Astrocyte of the cerebellum (primary cell): ENCODE results near the gene DIP2C.

Experiments
- DNase-seq: peaks from one replicate; pipeline ENCODE4 v3.0.0-alpha.2; 2011; ENCODE audit warnings: low read depth
- H3K4me3 ChIP-seq: 2 replicates; pipeline ENCODE4 v1.5.1; 2011; ENCODE audit warnings: mild to moderate bottlenecking, low read depth, low read length, moderate library complexity
- in situ Hi-C: cut with HindIII; loops from 2 replicates; pipeline ENCODE4 v1.10.0; 2017; ENCODE audit warnings: low sequenced_read_pairs
- TF ChIP-seq, protein P1 (sequence below): IDR thresholded peaks from 2 replicates; pipeline ENCODE4 v1.5.1; 2012; ENCODE audit warnings: low read length, low read depth, moderate library complexity, mild to moderate bottlenecking; ENCODE audit errors: missing control alignments

Gene DIP2C

DNA sequence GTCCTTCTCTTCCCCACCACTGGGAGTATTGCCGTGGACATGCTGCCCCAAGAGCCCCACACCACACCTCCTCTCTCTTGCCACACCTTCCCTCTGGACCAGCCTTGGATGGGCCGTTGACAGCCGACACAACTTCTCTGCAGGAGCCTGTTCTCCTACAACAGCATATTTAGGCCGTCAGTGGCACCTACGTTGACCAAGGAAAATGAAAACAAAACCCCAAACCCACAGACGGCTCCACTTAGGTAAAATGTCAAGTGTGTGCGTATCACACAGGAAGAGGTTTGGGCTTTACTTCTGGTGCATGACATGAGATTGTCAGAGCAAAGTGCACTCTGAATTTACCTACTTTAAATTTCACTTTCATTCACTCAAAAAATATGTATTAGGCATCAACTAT lies 307.7 kb downstream of the DIP2C start:
- H3K4me3 ChIP-seq = no peak overlapping the region
- no peak for DNase-seq
- in situ Hi-C loops = no loop called here
- TF ChIP-seq, protein P1, sequence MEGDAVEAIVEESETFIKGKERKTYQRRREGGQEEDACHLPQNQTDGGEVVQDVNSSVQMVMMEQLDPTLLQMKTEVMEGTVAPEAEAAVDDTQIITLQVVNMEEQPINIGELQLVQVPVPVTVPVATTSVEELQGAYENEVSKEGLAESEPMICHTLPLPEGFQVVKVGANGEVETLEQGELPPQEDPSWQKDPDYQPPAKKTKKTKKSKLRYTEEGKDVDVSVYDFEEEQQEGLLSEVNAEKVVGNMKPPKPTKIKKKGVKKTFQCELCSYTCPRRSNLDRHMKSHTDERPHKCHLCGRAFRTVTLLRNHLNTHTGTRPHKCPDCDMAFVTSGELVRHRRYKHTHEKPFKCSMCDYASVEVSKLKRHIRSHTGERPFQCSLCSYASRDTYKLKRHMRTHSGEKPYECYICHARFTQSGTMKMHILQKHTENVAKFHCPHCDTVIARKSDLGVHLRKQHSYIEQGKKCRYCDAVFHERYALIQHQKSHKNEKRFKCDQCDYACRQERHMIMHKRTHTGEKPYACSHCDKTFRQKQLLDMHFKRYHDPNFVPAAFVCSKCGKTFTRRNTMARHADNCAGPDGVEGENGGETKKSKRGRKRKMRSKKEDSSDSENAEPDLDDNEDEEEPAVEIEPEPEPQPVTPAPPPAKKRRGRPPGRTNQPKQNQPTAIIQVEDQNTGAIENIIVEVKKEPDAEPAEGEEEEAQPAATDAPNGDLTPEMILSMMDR = no peak

DNA sequence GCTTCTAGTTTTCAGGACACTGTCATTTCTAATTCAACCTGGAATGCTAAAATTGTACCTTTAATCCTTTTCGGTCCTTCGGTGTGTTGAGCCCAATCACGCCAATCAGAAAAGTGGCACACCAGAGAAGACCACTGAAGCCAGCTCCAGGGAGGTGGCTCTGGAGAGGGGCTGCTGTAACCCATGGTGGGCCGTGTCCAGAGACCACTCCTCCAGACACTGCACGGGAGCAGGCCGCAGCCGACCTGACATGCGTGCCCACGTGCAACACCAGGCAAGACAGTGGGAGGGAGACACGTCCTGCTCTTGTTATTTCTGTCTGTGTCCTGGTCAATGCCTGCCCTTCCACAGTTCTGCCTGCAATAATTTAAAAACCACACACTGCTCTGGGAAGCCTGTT lies 308.1 kb downstream of the DIP2C start:
- DNase-seq = no peak
- in situ Hi-C loops = no loop called here
- no peak overlapping the region for H3K4me3 ChIP-seq
- TF ChIP-seq, protein P1 = no peak

DNA sequence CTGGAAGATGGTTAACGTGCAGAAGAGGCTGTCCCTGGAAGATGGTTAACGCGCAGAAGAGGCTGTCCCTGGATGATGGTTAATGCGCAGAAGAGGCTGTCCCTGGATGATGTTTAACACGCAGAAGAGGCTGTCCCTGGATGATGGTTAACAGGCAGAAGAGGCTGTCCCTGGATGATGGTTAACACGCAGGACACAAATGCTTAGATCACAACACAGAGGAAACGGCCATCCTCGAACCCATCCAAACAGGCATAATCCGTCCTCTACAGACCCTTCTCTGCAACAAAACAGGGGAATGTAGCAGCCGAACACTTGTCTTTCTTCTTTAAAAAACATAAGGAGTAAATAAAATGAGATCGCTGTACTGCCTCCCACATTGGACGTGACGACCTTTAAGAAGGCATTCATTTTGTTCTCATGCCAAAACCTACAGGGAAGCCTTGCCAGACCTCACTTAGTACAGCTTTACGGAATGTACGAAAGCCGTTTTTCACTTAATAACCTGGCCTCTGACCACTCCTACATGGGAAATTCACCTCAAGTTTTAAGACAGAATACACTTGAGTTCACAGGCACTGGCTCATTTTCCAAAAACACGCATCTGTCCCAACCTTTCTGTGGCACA lies 309.0 kb downstream of the DIP2C start:
- DNase-seq = peak; percentile 83
- in situ Hi-C loops = no loop called here
- no peak overlapping the region for H3K4me3 ChIP-seq
- TF ChIP-seq, protein P1 = no peak

DNA sequence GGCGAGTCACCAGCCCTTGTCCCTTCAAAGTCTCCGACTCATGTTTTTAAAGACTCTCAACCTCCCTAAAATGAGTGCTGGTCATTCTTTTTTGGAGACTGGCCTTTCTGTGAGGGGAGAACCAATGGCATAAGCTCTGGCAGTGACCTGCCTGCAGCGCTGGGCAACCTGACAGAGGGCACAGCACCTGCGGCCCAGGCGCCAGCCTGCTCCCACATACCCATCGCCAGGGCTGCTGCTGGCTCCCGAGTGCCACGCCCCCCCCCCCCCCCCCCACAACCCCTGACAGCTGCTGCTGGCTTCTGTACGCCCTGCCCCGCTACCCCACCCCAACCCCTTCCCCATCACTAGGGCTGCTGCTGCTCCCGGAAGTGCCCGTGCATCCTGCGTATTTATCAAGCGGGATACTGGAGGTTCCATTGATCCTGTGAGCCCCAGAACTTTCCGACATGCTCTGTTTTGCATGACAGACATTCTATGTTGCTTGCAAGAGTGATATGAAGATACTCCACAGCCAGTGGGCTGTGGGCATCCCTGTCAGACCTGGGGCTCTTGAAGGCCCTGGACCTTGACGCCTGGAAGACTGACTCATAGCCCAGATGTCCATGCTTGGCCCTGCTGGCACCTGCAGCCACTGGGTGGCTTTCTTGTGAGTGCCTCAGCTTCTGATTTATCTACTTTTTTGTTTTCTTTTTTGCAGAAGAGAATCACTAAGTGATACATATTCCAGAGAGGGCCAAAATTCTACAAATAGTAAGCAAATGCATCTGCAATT lies 310.4 kb downstream of the DIP2C start:
- in situ Hi-C loops = no loop called here

DNA sequence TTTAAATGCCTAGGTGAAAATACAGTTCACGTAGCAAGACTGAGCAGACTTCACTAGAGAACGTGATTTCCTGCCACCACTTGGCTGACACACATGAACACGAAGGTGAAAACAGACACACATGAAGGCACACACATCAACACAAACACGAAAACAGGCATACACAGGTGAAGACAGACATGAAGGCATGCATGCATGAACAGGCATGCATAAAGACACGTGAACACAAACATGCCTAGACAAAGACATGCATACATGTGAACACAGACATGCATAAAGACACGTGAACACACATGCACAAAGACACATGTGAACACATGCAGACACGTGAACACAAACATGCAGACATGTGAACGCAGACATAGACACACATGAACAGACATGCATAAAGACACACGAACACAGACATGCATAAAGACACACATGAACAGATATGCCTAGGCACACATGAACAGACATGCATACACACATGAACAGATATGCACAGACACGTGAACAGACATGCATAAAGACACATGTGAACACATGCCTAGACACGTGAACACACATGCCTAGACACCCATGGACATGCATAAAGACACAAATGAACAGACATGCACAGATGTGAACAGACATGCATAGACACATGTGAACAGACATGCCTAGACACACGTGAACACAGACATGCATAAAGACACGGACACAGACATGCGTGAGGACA lies 311.1 kb downstream of the DIP2C start:
- in situ Hi-C loops = no loop called here
- H3K4me3 ChIP-seq = no peak overlapping the region
- TF ChIP-seq, protein P1 = no peak
- no peak for DNase-seq

More for the DNA sequence above, 310.4 kb downstream of the DIP2C start:
- H3K4me3 ChIP-seq = no peak overlapping the region
- TF ChIP-seq, protein P1 = no peak
- DNase-seq = no peak

DNA sequence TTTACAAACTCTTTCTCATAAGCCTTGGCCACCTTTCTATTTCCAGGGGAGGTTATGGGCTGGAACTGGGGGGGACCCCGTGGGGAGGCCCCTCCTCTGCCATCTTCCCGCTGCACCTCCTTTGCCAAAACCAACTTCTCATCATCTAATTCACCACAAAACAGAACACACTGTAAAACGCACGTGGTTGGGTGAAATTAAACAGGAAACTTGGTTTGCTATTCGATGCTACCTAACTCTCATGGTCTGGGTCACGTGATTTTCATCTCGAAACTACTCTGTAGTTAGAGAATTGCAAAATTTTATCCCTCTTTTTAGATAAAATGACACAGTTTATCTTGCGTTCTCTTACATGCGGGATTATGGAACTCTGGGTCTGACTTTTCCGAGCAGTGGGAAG lies 312.2 kb downstream of the DIP2C start:
- DNase-seq = no peak
- in situ Hi-C loops = no loop called here
- H3K4me3 ChIP-seq = no peak overlapping the region
- TF ChIP-seq, protein P1 = no peak
